Measurements from ENCODE around the gene WNT7A.

- no peak for TF ChIP-seq CTCF (IDR thresholded peaks at IDR 0.05)
- no peak for TF ChIP-seq POLR2A (IDR thresholded peaks at IDR 0.05)
- TF ChIP-seq POLR2AphosphoS5 (IDR thresholded peaks at IDR 0.05), result no peak
Measured at GRCh38 chr3:13902648-13903238, 22.9 kb upstream of the WNT7A start.

Measured in prostate gland (tissue), 2 donors.